ENCODE measurements around the gene RPS6KA5.

DNA sequence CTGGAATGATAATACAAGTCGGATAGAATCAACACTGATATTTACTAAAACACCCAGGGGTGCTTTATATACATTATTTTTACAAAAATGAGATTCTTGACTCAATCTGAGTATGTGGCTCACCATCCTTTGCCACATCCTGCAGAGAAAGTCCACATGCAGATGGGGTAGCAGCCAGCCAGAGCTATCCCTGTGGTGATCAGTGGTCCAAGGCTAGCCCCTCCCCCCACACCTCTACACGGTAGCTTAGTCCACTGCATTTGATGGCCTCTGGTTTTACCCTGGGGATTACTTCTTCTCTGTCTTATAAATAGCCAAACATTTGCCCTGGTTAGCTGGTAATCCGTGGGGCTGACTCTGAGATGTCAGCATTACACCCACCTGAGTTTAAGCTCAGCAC, 216.1 kb downstream of the RPS6KA5 start:
- TF ChIP-seq POLR2AphosphoS5 (IDR thresholded peaks at IDR 0.05; ENCODE audit: low read depth, low read length): no peak
- no peak for TF ChIP-seq POLR2A (IDR thresholded peaks at IDR 0.05; ENCODE audit: low read depth, low read length)
- TF ChIP-seq POU2F2 (IDR thresholded peaks at IDR 0.05; ENCODE audit: low read depth, low read length): no peak
- no peak for TF ChIP-seq TAF1 (IDR thresholded peaks at IDR 0.05; ENCODE audit: low read depth, low read length)
- no peak for TF ChIP-seq SPI1 (IDR thresholded peaks at IDR 0.05; ENCODE audit: low read depth, low read length)
- no peak for TF ChIP-seq PAX5 (IDR thresholded peaks at IDR 0.05; ENCODE audit: insufficient read depth, low read length, severe bottlenecking)
